SW 1271 (cell line): ENCODE data around the gene ZGPAT.

Experiments
- DNase-seq, 2 experiments: peaks; one replicate each; lab custom pipeline; 2025; lab: John Stamatoyannopoulos, UW

The ZGPAT gene

DNA sequence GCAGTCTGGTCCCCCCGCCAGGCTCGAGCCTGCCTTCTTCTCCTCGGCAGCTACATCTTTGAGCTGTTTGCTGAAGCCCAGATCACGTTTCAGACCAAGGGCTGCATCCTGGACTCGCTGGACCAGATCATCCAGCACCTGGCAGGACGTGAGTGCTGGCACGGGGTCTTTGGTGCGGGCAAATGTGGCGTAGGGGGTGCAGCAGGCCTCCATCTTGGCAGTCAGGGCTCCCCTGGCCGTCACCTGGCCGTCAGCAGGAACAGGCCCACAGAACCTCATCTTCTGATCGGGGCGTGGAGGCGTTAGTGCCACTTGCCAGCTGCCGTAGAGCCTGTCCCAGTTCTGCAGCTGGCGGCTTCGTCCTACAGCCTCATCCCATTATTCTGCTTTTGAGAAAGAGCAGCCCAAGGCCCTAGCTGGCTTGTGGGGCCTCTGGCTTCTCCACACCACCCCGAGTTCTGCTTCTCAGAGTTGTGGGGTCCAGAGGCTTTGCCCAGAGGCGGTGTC lies 28.0 kb upstream of the ZGPAT start:
- DNase-seq, result no peak

DNA sequence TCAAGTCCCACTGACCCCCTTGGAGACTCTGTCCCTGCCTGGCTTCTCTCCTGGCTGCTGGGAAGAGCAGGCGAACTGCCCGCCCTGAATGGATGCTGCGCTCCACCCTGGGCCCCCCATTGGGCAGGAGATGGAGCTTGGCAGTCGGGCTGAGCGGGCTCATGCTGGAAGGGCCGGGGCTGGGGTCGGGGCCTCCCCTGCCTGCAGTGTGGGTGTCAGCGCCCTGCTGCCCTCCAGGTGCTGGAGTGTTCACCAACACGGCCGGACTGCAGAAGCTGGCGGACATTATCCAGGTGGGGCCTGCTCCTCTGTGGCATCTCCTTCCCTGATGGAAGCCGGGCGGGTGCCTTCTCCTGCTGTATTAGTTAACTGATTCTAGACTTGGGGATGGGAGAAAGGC lies 27.4 kb upstream of the ZGPAT start:
- no peak for DNase-seq

DNA sequence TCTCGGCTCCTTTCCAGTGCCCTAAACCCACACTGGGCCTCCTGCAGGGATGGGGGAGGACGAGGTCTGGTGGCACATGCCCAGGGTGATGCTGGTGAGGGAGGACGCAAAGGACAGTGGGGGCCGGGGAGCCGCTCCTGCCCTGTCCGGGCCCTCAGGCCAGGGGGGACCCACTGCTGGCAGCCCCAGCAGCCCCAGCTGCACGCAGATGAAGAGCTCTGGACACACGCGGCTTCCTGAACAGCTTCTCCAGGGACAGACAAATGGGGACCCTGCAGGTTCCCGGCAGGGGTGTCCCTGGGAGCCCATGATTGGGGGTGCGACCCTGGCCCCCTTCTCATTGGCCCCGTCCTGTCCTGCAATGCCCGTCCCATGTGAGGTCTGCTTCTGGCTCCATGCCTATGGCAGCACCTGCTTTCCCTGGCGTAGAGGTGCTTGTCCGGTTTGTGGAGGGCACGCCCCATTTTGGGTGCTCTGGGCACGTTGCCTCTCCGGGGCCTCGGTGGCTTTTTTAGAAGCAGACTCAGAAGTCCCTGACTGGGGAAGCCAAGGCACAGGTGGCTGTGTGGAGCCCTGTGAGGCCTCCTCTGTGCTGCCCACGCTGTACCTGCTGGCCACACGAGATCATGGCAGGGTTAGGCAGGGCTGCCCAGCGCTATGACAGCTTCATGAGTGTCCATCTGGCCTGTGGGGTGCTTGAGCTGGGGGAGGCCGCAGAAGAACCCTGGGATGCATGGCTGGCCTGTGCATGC lies 26.8 kb upstream of the ZGPAT start:
- DNase-seq, result no peak

DNA sequence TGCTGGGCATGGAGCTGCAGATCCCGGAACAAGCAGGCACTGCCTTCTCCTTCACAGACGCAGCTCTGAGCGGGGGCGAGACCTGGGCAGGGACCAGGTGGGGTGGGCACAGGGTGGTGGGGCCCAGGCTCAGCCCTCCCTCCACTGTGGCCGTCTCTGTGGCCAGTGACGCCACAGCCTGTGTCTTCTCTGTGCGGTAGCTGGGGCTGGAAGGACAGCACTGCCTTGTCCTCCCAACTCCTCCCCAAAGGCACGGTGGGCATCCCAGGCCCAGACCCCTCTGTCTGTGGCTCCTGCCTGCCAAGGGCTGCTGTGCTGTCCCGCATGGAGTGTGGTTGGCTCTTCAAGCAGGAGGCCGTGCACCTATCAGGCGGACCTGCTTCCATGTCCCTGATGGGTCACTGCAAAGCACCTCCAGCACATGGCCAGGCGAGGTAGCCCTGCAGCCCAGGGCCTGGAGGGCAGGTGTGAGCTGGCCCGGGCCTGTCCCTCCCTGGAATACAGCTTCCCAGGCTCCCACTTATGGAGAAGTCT lies 26.2 kb upstream of the ZGPAT start:
- no peak for DNase-seq

DNA sequence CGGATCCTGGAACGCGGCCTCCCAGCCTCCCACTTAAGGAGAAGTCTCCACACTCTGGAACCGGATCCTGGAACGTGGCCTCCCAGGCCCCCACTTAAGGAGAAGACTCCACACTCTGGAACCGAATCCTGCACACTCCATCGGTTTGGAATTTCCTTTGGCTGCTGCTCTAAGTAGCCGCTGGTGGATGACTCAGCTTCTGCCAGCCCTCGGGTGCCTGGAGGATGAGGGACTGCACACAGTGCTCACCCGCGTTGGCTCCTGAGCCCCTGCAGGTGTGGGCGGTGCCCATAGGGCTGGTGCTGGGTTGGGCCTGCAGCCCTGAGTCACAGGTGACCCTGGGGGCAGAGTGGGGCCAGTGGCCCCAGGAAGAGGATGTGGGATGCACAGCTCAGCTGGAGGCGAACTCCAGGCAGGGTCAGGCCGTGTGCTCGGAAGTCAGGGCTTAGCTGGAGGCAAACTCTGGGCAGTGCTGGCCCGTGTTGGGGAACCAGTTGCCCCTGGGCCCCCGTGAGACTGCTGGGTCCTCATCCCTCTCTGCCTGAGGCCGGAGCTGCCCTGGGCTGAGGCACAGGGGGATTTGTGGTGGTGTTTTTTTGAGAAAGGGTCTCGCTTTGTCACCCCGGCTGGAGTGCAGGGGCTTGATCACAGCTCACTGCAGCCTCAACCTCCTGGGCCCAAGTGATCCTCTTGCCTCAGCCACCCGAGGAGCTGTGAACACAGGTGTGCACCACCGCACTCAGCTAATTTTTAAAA lies 25.3 kb upstream of the ZGPAT start:
- peak; percentile 99 for DNase-seq

DNA sequence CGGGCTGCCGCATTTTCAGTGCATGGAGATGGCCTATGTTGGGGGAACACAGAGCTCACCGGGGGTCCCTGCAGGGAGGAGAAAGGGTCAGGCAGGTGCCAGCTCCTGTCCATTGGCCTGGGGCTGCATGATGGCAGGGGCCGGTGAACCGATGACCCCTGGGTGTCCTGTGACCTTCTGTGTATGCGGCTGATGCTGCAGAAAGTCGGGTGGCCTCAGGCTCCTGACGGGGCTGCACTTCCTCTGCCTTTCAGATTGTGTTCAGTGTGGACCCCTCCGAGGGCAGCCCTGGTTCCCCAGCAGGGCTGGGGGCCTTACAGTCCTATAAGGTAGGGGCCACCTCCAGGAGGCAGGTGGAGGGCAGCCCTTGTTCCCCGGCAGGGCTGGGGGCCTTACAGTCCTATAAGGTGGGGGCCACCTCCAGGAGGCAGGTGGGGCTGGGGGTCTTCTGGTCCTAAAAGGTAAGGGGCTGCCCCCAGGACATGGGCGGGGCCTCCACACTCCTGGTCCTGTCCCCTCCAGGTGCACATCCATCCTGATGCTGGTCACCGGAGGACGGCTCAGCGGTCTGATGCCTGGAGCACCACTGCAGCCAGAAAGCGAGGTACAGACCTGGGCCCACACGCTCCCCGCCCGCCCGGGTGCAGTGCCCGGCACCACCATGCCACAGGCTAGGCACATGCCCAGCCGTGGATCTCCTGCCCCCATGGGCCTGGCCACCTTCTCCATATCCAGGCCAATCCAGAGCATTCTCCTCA lies 22.4 kb upstream of the ZGPAT start:
- DNase-seq, result no peak

DNA sequence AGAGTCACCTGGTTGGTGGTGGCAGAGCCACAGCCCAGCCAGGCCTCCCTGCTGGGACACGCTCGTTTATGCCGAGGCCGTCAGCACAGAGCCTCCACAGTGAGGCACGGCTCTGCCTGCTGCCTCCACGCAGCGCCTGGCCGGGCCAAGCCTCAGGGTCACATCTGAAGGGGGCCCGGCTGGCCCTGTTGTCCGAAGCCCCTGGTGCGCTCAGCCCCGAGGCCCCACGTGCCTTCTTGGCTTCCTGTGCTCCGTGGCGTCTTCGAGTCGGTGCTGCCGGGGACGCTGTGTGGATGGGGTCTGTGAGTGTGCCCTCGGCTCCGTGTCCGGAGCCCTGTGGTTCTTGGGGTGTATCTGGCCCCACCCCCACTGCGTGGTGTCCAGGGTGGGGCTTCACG lies 21.7 kb upstream of the ZGPAT start:
- DNase-seq, result no peak

DNA sequence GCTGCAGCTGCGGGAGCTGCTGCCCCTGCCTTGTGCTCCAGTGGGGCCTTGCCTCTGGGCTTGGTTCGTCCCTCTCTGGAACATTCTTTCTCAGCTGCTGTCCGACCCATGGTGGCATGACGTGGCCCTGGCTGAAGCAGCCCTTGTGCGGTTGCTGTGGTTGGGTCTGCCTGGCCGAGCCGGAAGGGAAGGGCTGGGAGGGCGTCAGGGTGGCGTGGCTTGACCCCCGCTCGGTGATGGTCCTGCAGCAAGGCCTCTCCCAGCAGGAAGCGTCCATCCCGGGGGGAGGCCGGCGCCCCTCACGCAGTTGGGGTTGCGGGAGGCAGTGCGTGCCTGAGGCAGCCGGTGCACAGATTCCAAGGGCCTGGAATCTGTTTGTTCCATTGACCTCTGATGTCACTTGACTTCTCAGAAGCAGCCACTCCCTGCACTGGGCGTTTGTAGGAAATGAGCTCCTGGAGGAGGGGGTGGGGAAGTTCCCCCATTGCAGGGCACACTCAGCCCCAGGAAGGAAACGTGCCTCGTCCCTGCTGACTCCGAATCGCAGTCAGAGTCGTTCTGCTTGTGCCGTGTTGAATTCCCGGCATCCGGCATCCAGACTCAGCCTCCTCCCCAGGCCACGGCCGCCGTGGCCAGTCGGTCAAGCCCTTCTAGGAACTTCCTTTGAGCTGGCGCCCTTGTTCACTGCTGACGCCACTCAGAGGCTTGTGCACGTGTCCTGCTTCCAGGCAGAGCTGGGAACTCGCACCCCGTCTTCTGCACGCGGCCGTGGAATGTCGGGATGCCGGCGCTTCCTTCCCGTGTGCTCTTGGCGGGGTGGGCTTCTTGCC lies 21.1 kb upstream of the ZGPAT start:
- no peak for DNase-seq

DNA sequence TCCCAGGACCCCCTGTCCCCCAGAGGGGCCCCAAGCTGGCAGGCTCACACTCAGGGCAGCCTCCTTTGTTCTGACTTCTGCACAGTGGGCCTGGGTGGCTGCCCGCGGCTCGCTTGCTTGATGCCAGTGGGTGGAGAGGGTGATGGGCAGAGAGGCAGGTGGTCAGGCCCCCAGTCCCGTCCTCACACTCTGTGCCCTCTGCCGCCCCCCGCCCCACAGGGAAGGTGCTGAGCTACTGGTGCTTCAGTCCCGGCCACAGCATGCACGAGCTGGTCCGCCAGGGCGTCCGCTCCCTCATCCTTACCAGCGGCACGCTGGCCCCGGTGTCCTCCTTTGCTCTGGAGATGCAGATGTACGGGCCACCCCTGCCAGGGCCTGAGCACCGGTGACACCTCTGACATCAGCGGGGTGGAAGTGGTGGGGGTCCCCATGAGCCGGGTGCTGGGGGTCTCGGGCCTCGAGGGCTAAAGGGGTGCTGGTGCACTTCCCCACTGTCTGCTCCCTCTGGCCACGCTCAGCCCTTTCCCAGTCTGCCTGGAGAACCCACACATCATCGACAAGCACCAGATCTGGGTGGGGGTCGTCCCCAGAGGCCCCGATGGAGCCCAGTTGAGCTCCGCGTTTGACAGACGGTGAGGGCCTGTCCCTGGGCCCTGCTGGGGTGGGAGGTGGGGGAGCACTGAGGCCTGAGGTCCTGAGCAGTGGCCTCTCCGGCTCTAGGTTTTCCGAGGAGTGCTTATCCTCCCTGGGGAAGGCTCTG lies 20.2 kb upstream of the ZGPAT start:
- DNase-seq, result no peak

DNA sequence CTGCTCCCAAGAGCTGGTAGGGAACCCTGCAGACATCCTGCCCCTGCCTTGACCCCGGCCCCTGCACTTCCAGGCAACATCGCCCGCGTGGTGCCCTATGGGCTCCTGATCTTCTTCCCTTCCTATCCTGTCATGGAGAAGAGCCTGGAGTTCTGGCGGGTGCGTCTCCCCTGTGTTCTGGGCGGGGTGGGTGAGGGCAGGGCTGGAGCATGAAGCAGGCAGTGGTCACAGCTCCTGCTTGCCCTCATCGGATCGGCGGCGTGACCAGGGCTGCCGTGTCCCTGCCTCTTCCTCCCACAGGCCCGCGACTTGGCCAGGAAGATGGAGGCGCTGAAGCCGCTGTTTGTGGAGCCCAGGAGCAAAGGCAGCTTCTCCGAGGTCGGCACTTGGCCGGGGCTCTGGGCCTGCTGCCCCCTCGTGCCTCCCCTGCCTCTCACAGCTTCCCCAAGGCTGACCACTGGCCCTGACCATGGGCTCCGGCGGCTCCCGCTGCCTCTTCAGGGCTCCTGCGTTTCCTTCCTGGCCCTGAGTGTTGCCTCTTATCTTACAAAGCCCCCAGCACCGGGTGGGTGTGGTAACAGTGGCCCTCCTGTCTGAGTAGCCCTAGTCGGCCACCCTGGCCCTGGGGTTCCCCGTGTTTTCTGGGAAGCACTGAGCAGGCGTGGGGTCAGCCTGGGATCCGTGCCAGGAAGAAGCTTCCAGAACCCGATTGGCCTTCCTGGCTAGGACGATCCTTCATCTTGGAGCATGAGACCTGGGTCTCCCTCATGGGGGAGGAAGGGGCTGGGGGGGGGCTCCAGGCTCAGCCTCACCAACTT lies 19.4 kb upstream of the ZGPAT start:
- no peak for DNase-seq

DNA sequence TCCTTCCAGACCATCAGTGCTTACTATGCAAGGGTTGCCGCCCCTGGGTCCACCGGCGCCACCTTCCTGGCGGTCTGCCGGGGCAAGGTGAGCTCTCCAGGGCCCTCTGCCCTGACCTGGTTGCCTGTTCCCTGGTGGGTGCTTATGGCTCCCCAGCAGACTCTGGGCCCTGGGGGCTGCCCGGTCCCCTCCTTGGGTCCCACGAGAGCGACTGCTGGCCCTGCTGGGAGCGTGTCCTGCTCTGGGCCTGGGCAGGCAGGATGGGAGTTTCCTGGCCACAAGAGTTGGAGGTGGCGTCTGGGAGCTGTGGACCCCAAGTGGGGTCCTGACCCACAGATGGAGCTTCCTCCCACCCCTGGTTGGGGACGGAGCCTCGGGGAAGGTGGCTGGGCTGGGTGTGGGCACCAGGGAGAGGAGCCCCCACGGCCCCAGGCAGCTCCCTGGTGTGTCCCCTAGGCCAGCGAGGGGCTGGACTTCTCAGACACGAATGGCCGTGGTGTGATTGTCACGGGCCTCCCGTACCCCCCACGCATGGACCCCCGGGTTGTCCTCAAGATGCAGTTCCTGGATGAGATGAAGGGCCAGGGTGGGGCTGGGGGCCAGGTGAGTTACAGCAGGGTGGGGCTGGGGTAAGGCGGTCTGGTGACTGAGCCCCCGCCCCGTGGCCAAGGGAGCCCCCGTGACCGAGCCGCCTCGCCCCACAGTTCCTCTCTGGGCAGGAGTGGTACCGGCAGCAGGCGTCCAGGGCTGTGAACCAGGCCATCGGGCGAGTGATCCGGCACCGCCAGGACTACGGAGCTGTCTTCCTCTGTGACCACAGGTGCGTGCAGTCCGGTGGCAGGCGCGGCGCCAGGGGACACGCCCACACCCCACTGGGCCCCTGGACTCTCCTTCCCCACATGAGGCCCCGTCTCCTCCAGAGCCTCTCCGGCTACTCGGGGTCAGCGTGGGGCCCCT lies 18.5 kb upstream of the ZGPAT start:
- no peak for DNase-seq

DNA sequence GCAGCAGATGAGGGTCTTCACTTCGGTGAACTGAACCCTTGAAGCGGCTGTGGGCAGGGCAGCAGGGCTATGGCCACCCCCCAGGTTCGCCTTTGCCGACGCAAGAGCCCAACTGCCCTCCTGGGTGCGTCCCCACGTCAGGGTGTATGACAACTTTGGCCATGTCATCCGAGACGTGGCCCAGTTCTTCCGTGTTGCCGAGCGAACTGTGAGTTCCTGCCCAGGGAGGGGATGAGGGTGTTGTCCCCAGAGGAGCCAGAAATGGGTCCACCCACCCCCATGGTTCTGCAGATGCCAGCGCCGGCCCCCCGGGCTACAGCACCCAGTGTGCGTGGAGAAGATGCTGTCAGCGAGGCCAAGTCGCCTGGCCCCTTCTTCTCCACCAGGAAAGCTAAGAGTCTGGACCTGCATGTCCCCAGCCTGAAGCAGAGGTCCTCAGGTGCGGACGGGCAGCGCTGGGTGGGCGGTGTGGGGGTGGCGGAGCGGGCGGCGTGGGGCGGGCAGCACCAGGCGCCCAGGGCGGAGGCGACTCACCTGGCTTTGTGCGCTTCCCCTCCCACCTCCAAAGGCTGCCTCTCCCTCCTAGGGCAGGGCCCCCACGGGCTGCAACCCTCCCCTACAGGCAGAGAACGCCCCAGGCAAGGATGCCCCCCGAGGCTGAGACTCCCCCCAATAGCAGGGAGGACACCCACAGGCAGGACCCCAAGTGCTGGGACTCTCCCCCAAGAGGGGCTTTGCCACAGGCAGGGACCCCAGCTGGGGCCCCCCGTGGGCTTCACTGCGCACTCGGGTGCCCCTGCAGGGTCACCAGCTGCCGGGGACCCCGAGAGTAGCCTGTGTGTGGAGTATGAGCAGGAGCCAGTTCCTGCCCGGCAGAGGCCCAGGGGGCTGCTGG lies 17.6 kb upstream of the ZGPAT start:
- no peak for DNase-seq

DNA sequence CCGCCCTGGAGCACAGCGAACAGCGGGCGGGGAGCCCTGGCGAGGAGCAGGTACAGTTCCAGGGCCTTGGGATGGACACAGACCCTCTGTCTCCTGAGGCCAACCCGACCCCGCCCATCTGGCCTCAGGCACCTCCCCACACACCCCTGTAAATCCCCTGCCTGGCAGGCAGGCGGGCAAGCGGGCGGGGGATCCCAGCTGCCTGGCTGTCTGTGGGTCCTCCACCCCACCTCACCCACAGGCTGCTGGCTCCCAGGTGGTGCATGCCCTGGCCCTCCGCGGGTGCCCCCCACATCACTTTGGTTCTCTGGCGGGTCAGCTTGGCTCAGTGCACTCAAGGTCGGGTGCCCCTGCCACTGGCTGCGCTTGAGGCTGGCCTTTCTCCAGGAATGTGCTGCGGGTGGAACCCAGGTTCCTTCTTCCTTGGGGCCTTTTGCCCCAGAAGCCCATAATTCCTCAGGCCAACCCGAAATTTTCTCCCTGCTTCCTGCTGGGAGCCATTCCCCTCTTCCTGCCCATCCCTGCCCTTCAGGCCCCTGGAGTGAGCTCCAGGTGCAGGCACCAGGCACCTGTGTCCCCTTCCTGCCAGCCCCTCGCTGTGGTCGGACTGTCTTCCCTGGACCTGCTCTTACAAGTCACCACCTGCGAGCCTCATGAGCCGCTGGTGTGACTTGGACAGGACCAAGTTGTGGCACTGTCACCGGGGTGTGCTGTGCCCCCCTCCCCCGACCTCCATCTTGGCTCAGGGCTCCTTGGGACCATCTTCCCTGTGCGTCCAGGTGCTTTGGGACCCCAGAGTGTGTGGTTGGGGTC lies 16.7 kb upstream of the ZGPAT start:
- DNase-seq, result no peak

DNA sequence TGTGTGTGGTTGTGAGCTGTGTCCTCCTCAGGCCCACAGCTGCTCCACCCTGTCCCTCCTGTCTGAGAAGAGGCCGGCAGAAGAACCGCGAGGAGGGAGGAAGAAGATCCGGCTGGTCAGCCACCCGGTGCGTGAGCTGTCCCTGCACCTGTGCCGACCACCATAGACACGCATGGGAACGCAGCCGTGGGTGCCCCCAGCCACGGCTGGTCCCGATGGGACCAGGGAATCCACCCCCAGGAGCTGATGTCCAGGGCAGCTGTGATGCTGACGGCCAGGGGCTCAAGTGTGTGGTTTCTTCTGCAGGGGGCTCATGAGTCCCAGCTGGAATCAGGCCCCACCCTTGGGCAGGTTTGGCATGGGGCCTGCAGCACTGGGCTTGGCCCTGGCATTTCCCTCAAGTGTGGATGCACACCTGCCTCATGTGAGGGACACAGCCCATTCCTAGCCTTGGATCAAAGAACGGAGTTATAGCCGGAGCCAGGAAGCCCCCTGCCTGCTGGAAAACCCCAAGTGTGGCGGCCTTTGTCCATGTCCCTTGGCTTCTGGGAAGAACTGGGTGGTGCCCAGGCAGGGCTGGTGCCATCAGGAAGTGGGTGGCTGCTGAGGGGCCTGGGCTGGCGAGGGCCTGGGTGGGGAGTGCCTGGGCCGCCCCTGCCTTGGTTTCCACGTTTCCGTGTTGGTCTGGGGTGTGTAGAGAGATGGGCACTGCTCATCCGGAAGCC lies 16.0 kb upstream of the ZGPAT start:
- DNase-seq, result no peak

DNA sequence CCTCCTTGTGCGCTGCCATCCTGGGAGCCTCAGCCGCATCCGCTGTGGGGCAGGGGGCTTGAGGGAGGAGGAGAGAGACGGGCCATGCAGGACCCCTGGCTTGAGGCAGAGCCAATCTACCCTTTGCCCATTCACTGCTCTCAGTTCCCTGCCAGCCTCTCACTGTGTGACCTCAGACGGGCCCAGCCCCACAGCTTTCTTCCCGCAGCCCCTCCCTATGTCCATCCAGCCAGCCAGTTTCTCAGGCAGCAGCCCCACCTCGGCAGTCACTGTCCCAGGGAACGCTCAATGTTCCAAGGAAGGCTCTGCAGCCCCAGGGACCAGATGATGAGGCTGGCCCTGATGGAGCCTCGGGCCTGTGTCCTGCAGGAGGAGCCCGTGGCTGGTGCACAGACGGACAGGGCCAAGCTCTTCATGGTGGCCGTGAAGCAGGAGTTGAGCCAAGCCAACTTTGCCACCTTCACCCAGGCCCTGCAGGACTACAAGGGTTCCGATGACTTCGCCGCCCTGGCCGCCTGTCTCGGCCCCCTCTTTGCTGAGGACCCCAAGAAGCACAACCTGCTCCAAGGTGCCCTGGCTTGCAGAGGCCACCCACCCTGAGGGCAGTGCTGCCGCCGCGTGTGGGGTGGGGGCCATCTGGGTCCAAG lies 15.3 kb upstream of the ZGPAT start:
- peak in 1 of 2 experiments; percentile 59 for DNase-seq
